GM08714 (cell line): ENCODE results near the gene DND1.
"Not testable (repeated sequence)": the region's sequence is repeated elsewhere in the genome, so short reads cannot be mapped to it uniquely, and the experiment has no call there.

Experiments used
- H3K4me3 ChIP-seq: fragments of 200-500 bp; sonication (Bioruptor generic); 2 replicates; pipeline ENCODE4 v1.5.1; 2014; ENCODE audit warnings: mild to moderate bottlenecking, low read length, inconsistent platforms
- ZNF274 ChIP-seq: IDR thresholded peaks from 2 replicates; pipeline ENCODE4 v1.6.1; 2012; ENCODE audit warnings: mild to moderate bottlenecking, low read depth, low read length

The DND1 gene

DNA sequence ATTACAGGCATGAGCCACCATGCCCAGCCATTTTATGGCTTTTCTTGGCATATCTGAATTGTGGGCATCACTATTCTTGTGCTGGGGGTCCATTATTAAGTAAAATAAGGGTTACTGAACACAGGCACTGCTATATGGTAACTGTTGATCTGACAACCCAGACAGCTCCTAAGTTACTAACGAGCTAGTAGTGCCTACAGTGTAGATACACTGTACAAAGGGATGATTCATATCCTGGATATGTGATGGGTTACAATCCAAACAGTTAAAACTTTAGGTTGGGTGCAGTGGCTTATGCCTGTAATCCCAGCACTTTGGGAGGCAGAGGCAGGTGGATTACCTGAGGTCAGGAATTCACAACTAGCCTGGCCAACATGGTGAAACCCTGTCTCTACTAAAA is 44.7 kb downstream of the DND1 start:
- no peak overlapping the region for H3K4me3 ChIP-seq
- no peak for TF ChIP-seq ZNF274

DNA sequence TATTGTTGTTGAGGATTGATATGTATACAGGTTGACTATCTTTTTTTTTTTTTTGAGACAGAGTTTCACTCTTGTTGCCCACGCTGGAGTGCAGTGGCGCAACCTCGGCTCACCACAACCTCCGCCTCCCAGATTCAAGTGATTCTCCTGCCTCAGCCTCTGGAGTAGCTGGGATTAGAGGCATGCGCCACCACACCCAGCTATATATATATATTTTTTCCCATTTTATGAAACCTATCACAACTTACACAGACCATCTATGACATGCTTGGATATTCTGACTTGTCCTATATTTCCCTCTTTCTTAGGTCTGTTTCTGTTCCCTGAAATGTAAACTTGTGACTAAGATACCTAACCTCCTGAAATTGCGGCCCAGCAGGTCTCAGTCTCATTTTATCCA is 45.4 kb downstream of the DND1 start:
- no peak for TF ChIP-seq ZNF274
- H3K4me3 ChIP-seq = no peak overlapping the region

DNA sequence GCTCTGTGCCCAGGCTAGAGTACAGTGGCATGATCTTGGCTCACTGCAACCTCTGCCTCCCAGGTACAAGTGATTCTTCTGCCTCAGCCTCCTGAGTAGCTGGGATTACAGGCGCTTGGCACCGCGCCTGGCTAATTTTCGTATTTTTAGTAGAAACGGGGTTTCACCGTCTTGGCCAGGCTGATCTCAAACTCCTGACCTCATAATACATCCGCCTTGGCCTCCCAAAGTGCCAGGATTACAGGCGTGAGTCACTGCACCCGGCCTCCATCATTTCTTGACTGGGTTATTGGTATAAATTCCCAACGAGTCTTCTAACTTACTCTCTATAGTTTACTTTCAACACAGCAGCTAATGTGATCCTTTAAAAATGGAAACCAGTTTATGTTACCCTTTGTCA is 48.5 kb downstream of the DND1 start:
- not testable (repeated sequence) for H3K4me3 ChIP-seq

DNA sequence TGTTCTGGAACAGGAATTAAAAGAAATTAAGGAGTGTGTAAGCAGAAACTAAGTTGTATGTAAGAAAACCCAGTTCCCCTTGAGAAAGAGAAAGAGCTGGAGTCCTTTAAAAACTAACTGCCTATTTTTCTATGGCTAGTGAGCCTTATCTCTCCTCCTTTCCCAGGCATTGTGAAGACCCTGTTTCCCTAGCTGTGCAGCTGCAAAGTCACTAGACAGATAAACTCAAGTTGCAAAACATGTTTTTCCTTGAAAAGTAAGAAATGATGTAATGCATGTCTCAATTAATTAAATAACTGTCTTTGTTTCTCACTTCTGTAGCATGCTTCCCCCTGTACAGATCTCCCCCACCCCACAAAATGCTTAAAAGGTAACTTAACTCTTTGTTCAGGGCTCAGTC is 50.3 kb downstream of the DND1 start:
- H3K4me3 ChIP-seq = not testable (repeated sequence)

DNA sequence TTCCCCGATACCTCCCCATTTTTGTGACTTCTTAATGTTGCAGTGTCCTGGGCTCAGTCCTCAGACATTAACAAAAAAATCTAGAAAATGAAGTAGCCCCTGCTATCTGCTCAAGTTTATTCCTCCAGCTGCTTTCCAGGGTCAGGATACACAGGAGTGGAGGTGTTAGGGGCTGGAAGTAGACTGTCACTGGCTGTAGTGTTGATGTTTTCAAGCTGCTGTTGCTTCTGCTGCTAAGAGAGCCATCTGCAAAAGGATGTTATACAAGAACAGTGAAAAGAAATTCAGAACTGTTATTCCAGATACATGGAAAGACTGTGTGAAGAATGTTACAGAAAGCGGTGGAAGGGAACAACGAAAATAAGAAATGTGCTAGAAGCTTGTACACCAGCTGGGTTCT is 51.1 kb downstream of the DND1 start:
- no peak overlapping the region for H3K4me3 ChIP-seq
- TF ChIP-seq ZNF274 = no peak
